Caco-2 (cell line): ENCODE data around the gene CLPTM1L. TPM values are rescaled to one million over a fixed set of nuclear protein-coding genes. Genes with fewer than 3 reads are reported as not detected.
A peak's percentile ranks its signal among the peaks of the same experiment; 100 is the strongest.

ENCODE experiments used
- BruUV-seq: library from RNA; stranded (reverse); fragments of 400-500 nt; replicated peaks from 2 replicates; lab custom pipeline; 2021; lab: Mats Ljungman, UMichigan
- CTCF ChIA-PET: fragments of 300-600 bp; sonication (Branson Sonifier 250); formaldehyde crosslinking; loops from one replicate; lab custom pipeline; 2022; ENCODE audit warnings: antibody characterized with exemption; lab: Charles Lee
- POLR2A ChIA-PET: fragments of 300-600 bp; sonication (Branson Sonifier 250); formaldehyde crosslinking; loops from one replicate; lab custom pipeline; 2022; ENCODE audit warnings: antibody characterized with exemption; lab: Charles Lee
- DNase-seq, 2 experiments: peaks; one replicate each; pipeline versions ENCODE4 v3.0.0 to v3.0.0-alpha.2; 2020 to 2022
- H3K27me3 ChIP-seq: replicated peaks from 2 replicates; pipeline ENCODE4 v1.6.0; 2011; ENCODE audit warnings: low read length; ENCODE audit not compliant: control insufficient read depth, insufficient read depth
- H3K36me3 ChIP-seq: 2 replicates; pipeline ENCODE4 v1.5.1; 2011; ENCODE audit warnings: low read length; ENCODE audit not compliant: control insufficient read depth, insufficient read depth
- H3K4me1 ChIP-seq: fragments of 250-450 bp; sonication (Bioruptor Pico); 2 replicates; pipeline ENCODE4 v1.5.1; 2020; ENCODE audit warnings: mild to moderate bottlenecking
- H3K4me3 ChIP-seq: 2 replicates; pipeline ENCODE4 v1.5.1; 2011; ENCODE audit warnings: low read depth, mild to moderate bottlenecking, control low read depth, low read length
- H3K9me3 ChIP-seq: fragments of 250-450 bp; sonication (Bioruptor Pico); 2 replicates; pipeline ENCODE4 v1.5.1; 2020; ENCODE audit warnings: mild to moderate bottlenecking, moderate library complexity
- H3K27ac Mint-ChIP-seq: one replicate; pipeline ENCODE4 v1.8.0; 2022; ENCODE audit warnings: mixed read lengths; ENCODE audit not compliant: unreplicated experiment
- H3K27me3 Mint-ChIP-seq: one replicate; pipeline ENCODE4 v1.8.0; 2022; ENCODE audit warnings: mixed read lengths; ENCODE audit not compliant: insufficient read depth, unreplicated experiment
- H3K36me3 Mint-ChIP-seq: one replicate; pipeline ENCODE4 v1.8.0; 2022; ENCODE audit warnings: mild to moderate bottlenecking, mixed read lengths; ENCODE audit not compliant: insufficient read depth, unreplicated experiment
- H3K4me1 Mint-ChIP-seq: one replicate; pipeline ENCODE4 v1.8.0; 2022; ENCODE audit warnings: low read depth, mixed read lengths; ENCODE audit not compliant: unreplicated experiment
- H3K4me3 Mint-ChIP-seq: one replicate; pipeline ENCODE4 v1.8.0; 2022; ENCODE audit warnings: mild to moderate bottlenecking, moderate library complexity, mixed read lengths; ENCODE audit not compliant: unreplicated experiment
- H3K9me3 Mint-ChIP-seq: one replicate; pipeline ENCODE4 v1.8.0; 2022; ENCODE audit warnings: mixed read lengths; ENCODE audit not compliant: unreplicated experiment
- CTCF ChIP-seq, 2 experiments: fragments of 200-600 bp in 1 of 2; IDR thresholded peaks; 1 replicate in 1 of 2; 2 replicates in 1 of 2; pipeline versions ENCODE4 v1.5.1 to v1.8.0; 2011 to 2022; ENCODE audit warnings: antibody characterized with exemption in 1 of 2, control low read depth in 1 of 2, inconsistent platforms in 1 of 2, low read depth in 1 of 2, low read length in 1 of 2, mild to moderate bottlenecking in 1 of 2, moderate library complexity in 1 of 2; ENCODE audit not compliant: insufficient read depth in 1 of 2, severe bottlenecking in 1 of 2, unreplicated experiment in 1 of 2
- intact Hi-C: fragments of 100-400 bp; cut with micrococcal nuclease; formaldehyde crosslinking; loops from one replicate; pipeline ENCODE4 v1.10.0; 2022; ENCODE audit not compliant: unreplicated experiment
- total RNA-seq: library from RNA; stranded (reverse); gene quantifications from 2 replicates; pipeline ENCODE4 v1.2.3, GENCODE V29; 2022

The CLPTM1L gene
- total RNA-seq, 1 experiment from 2014 or later = 114 TPM

- Mint-ChIP-seq H3K27ac (no peak overlapping the region), H3K36me3 (no peaks in the 10 kb centered on the region), H3K27me3 (peaks cover 22% of the 10 kb centered on the region), H3K4me3 (no peak overlapping the region), H3K9me3 (no peaks in the 10 kb centered on the region), H3K4me1 (no peaks in the 10 kb centered on the region)
- ChIA-PET CTCF (no interaction called here), POLR2A (no interaction called here)
- no peak for TF ChIP-seq CTCF (IDR thresholded peaks at IDR 0.05; ENCODE audit: insufficient read depth in 1 of 2, low read depth in 1 of 2, low read length in 1 of 2, severe bottlenecking in 1 of 2, unreplicated experiment in 1 of 2)
- BruUV-seq = no TSS peak
- H3K27me3 ChIP-seq = no peaks in the 10 kb centered on the region; the same call in 1 of the 2 replicates
- intact Hi-C loops = no loop called here
- H3K9me3 ChIP-seq = no peaks in the 10 kb centered on the region
- H3K36me3 ChIP-seq = no peaks in the 10 kb centered on the region
- no peak overlapping the region for H3K4me3 ChIP-seq
- no peaks in the 10 kb centered on the region for H3K4me1 ChIP-seq
- DNase-seq = no peak
These were observed 19.3 kb upstream of the CLPTM1L start for GRCh38 chr5:1364211-1364610.

GRCh38 chr5:1363581-1363980 is 18.7 kb upstream of the CLPTM1L start:
- Histone ChIP-seq H3K9me3 (no peaks in the 10 kb centered on the region), H3K27me3 (no peaks in the 10 kb centered on the region; the same call in 1 of the 2 replicates), H3K4me3 (no peak overlapping the region), H3K36me3 (no peaks in the 10 kb centered on the region), H3K4me1 (no peaks in the 10 kb centered on the region)
- ChIA-PET CTCF (interaction anchor here (0.6 kb wide), 1 partner anchor 711 kb away, joined by 4 read pairs; no protein-coding TSS in a partner anchor), POLR2A (no interaction called here)
- Mint-ChIP-seq H3K27ac (no peak overlapping the region), H3K4me3 (no peak overlapping the region), H3K4me1 (no peaks in the 10 kb centered on the region), H3K9me3 (no peaks in the 10 kb centered on the region), H3K27me3 (peaks cover 18% of the 10 kb centered on the region), H3K36me3 (no peaks in the 10 kb centered on the region)
- intact Hi-C loops = no loop called here
- no peak for TF ChIP-seq CTCF (IDR thresholded peaks at IDR 0.05; ENCODE audit: insufficient read depth in 1 of 2, low read depth in 1 of 2, low read length in 1 of 2, severe bottlenecking in 1 of 2, unreplicated experiment in 1 of 2)
- no peak for DNase-seq
- no TSS peak for BruUV-seq

GRCh38 chr5:1363160-1363559 is 18.3 kb upstream of the CLPTM1L start:
- Mint-ChIP-seq H3K27me3 (peaks cover 18% of the 10 kb centered on the region), H3K27ac (no peak overlapping the region), H3K36me3 (no peaks in the 10 kb centered on the region), H3K9me3 (no peaks in the 10 kb centered on the region), H3K4me3 (no peak overlapping the region), H3K4me1 (no peaks in the 10 kb centered on the region)
- no peaks in the 10 kb centered on the region for H3K9me3 ChIP-seq
- H3K4me3 ChIP-seq = no peak overlapping the region
- intact Hi-C loops = no loop called here
- H3K36me3 ChIP-seq = no peaks in the 10 kb centered on the region
- no peaks in the 10 kb centered on the region; the same call in 1 of the 2 replicates for H3K27me3 ChIP-seq
- POLR2A ChIA-PET = no interaction called here
- TF ChIP-seq CTCF (IDR thresholded peaks at IDR 0.05; ENCODE audit: insufficient read depth in 1 of 2, low read depth in 1 of 2, low read length in 1 of 2, severe bottlenecking in 1 of 2, unreplicated experiment in 1 of 2) = peak in 1 of 2 experiments; percentile 10
- CTCF ChIA-PET = interaction anchor here (0.6 kb wide), 1 partner anchor 710 kb away, joined by 4 read pairs; no protein-coding TSS in a partner anchor
- no peaks in the 10 kb centered on the region for H3K4me1 ChIP-seq
- BruUV-seq = no TSS peak
- DNase-seq = no peak
